HepG2 (cell line): ENCODE results near the gene PDE9A. TPM values are rescaled to one million over a fixed set of nuclear protein-coding genes. Genes with fewer than 3 reads are reported as not detected.
A peak's percentile ranks its signal among the peaks of the same experiment; 100 is the strongest.

ENCODE experiments used
- FOXA1 ChIP-seq, 2 experiments: fragments of 450-650 bp in 1 of 2; sonication (generic) in 1 of 2; formaldehyde crosslinking in 1 of 2; IDR thresholded peaks; 2 replicates each; pipeline versions ENCODE4 v1.4.0 to v1.6.1; 2016 to 2020; ENCODE audit warnings: missing genetic modification reagents in 1 of 2
- JUNB ChIP-seq: sonication (generic); formaldehyde crosslinking; IDR thresholded peaks from 2 replicates; pipeline ENCODE4 v1.8.0; 2022; ENCODE audit warnings: missing genetic modification reagents, mild to moderate bottlenecking, borderline replicate concordance
- NRL ChIP-seq: sonication (generic); formaldehyde crosslinking; IDR thresholded peaks from 2 replicates; pipeline ENCODE4 v1.5.0; 2020; ENCODE audit warnings: missing genetic modification reagents, mild to moderate bottlenecking, moderate library complexity, borderline replicate concordance
- PAWR ChIP-seq: sonication (generic); formaldehyde crosslinking; IDR thresholded peaks from 2 replicates; pipeline ENCODE4 v1.4.0; 2020; ENCODE audit warnings: missing genetic modification reagents, mild to moderate bottlenecking, borderline replicate concordance
- SALL1 ChIP-seq: sonication (generic); formaldehyde crosslinking; IDR thresholded peaks from 2 replicates; pipeline ENCODE4 v1.8.0; 2022; ENCODE audit warnings: mild to moderate bottlenecking, missing genetic modification reagents
- SOX6 ChIP-seq, 2 experiments: fragments of 450-650 bp in 1 of 2; sonication (generic) in 1 of 2; formaldehyde crosslinking in 1 of 2; IDR thresholded peaks; 2 replicates each; pipeline versions ENCODE4 v1.4.0 to v1.6.1; 2017 to 2020; ENCODE audit warnings: antibody characterized with exemption in 1 of 2, mild to moderate bottlenecking in 1 of 2, missing genetic modification reagents in 1 of 2
- TSC22D2 ChIP-seq: sonication (generic); formaldehyde crosslinking; IDR thresholded peaks from 2 replicates; pipeline ENCODE4 v1.5.1; 2020; ENCODE audit warnings: missing genetic modification reagents, mild to moderate bottlenecking, borderline replicate concordance
- ZNF207 ChIP-seq: fragments of 450-650 bp; IDR thresholded peaks from 2 replicates; pipeline ENCODE4 v1.6.1; 2016; ENCODE audit warnings: antibody characterized with exemption, borderline replicate concordance
- ZNF713 ChIP-seq: sonication (generic); formaldehyde crosslinking; IDR thresholded peaks from 2 replicates; pipeline ENCODE4 v1.4.0; 2020; ENCODE audit warnings: mild to moderate bottlenecking, missing genetic modification reagents
- ZNF761 ChIP-seq: sonication (generic); formaldehyde crosslinking; conservative IDR thresholded peaks from 2 replicates; pipeline ENCODE4 v1.4.0; 2020; ENCODE audit warnings: mild to moderate bottlenecking, missing genetic modification reagents
- polyA plus RNA-seq, 8 experiments: library from polyadenylated mRNA; depleted of rRNA in 3 of 8; stranded (reverse) in 7 of 8; unstranded in 1 of 8; fragments of >200 nt; fragmentation: Illumina TruSeq in 4 of 8; extraction: Trizol in 4 of 8; gene quantifications; 2 replicates each; pipeline versions ENCODE4 v1.2.1 to v1.2.3, GENCODE V29; 2011 to 2016; ENCODE audit warnings: low read depth in 4 of 8, missing spikeins in 1 of 8, mixed read lengths in 1 of 8; ENCODE audit not compliant: insufficient read depth in 1 of 8
- total RNA-seq, 5 experiments: library from RNA; depleted of rRNA; stranded (reverse); fragments of >200 nt; fragmentation: Illumina TruSeq; extraction: Trizol; gene quantifications; 2 replicates each; pipeline ENCODE4 v1.2.3, GENCODE V29; 2016; ENCODE audit warnings: low read depth in 1 of 5
- TF ChIP-seq, protein P1 (sequence below): sonication (generic); formaldehyde crosslinking; IDR thresholded peaks from 2 replicates; pipeline ENCODE4 v1.4.0; 2020; ENCODE audit warnings: missing genetic modification reagents
- TF ChIP-seq, protein P2 (sequence below): IDR thresholded peaks from 2 replicates; pipeline ENCODE4 v1.6.1; 2016; ENCODE audit warnings: mild to moderate bottlenecking, missing biosample characterization, missing genetic modification reagents
- TF ChIP-seq, protein P3 (sequence below): sonication (generic); formaldehyde crosslinking; IDR thresholded peaks from 2 replicates; pipeline ENCODE4 v1.5.0; 2020; ENCODE audit warnings: mild to moderate bottlenecking, missing genetic modification reagents, moderate library complexity

The PDE9A gene
- total and polyA plus RNA-seq, 2 of the 13 experiments (the other 11 are each of a cell fraction or from before 2014, with no cell fraction given), result 4.6 to 19.7 TPM

DNA sequence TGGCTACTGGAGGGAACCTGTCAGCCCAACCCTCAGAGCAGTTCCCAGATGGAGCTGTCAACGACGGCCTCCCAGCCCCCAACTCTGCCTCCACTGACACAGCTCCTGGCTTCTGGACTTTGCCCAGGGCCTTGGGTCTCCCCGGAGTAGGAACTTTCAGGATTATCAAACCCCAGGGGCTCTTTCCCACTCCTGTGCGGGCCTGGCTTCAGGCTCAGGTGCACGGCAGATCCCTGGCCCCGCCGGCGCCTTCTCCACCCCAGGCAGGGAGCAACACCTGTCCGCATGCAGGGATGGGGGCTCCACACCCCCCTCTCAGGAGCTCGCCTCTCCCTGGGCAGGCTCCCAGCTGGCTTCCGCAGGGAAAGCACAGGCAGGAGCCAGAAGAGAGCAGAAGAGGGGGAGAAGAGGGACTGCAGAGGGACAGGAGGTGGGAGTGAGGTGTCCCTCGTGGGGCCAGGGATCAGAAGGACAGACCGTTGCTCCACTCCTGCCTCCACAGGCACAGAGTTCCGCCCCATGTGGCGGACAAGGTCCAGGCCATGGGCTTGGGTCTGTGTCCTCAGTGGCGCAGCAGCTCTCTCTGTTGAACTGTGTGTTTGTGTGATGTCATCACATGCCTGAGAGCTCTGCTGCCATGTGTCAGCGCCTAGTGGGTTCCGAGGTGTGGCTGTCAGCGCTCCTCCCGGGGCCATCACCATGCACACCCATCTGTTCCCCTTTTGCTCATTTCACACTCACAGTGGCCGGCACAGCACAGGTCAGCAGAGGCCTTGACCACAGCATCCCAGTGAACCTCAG, 107.7 kb downstream of the PDE9A start (continued):
- TF ChIP-seq, protein P1, sequence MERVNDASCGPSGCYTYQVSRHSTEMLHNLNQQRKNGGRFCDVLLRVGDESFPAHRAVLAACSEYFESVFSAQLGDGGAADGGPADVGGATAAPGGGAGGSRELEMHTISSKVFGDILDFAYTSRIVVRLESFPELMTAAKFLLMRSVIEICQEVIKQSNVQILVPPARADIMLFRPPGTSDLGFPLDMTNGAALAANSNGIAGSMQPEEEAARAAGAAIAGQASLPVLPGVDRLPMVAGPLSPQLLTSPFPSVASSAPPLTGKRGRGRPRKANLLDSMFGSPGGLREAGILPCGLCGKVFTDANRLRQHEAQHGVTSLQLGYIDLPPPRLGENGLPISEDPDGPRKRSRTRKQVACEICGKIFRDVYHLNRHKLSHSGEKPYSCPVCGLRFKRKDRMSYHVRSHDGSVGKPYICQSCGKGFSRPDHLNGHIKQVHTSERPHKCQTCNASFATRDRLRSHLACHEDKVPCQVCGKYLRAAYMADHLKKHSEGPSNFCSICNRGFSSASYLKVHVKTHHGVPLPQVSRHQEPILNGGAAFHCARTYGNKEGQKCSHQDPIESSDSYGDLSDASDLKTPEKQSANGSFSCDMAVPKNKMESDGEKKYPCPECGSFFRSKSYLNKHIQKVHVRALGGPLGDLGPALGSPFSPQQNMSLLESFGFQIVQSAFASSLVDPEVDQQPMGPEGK (CRISPR knock-in tag), result peak; percentile 74
- no peak for TF ChIP-seq ZNF761
- TF ChIP-seq TSC22D2 (CRISPR knock-in tag), result no peak
- TF ChIP-seq SALL1, result peak; percentile 43; the same call in 1 of the 2 replicates
- TF ChIP-seq NRL (CRISPR knock-in tag), result 0 out of 2 replicates have a peak, but pooled peaks have one; percentile 74
- no peak for TF ChIP-seq FOXA1 (IDR thresholded peaks at IDR 0.05)
- no peak for TF ChIP-seq FOXA1 (CRISPR knock-in tag; IDR thresholded peaks at IDR 0.05)
- TF ChIP-seq, protein P2, sequence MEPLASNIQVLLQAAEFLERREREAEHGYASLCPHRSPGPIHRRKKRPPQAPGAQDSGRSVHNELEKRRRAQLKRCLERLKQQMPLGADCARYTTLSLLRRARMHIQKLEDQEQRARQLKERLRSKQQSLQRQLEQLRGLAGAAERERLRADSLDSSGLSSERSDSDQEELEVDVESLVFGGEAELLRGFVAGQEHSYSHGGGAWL (CRISPR knock-in tag), result no peak
- no peak for TF ChIP-seq SOX6 (IDR thresholded peaks at IDR 0.05)
- TF ChIP-seq SOX6 (CRISPR knock-in tag; IDR thresholded peaks at IDR 0.05), result peak; percentile 16; the same call in 1 of the 2 replicates
- no peak for TF ChIP-seq PAWR (CRISPR knock-in tag)
- no peak for TF ChIP-seq JUNB (CRISPR knock-in tag)
- TF ChIP-seq, protein P3, sequence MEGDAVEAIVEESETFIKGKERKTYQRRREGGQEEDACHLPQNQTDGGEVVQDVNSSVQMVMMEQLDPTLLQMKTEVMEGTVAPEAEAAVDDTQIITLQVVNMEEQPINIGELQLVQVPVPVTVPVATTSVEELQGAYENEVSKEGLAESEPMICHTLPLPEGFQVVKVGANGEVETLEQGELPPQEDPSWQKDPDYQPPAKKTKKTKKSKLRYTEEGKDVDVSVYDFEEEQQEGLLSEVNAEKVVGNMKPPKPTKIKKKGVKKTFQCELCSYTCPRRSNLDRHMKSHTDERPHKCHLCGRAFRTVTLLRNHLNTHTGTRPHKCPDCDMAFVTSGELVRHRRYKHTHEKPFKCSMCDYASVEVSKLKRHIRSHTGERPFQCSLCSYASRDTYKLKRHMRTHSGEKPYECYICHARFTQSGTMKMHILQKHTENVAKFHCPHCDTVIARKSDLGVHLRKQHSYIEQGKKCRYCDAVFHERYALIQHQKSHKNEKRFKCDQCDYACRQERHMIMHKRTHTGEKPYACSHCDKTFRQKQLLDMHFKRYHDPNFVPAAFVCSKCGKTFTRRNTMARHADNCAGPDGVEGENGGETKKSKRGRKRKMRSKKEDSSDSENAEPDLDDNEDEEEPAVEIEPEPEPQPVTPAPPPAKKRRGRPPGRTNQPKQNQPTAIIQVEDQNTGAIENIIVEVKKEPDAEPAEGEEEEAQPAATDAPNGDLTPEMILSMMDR (CRISPR knock-in tag), result 0 out of 2 replicates have a peak, but pooled peaks have one; percentile 16
- no peak for TF ChIP-seq ZNF713
- TF ChIP-seq ZNF207, result no peak
